Activated T-cell treated with anti-CD3 and anti-CD28 coated beads, Interleukin-2, amount 50 U/mL, for 48 hours (primary cell): ENCODE results near the gene IRF6.

Experiments used
- DNase-seq, 2 experiments: peaks; one replicate each; pipeline ENCODE4 v3.0.0-alpha.2; 2020

The IRF6 gene

DNA sequence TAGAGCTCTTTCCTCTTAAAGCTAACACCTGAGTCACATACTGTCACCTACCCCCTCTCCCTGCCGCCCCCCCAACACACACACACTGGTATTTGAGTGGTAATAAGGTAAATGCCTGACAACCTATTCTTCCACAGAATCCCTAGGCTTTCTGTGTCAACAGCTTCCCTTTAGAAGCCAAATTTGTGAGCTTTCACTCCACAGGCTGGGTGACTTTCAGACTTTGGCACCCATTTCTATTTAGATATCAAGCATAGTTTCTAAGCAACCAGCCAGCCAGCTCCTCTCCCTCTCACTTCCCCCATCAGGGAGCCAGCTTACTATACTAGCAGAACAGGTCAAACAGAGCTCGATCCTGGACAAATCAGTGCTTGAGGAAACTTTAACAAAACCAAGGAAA, 18.4 kb downstream of the IRF6 start:
- DNase-seq = no peak

DNA sequence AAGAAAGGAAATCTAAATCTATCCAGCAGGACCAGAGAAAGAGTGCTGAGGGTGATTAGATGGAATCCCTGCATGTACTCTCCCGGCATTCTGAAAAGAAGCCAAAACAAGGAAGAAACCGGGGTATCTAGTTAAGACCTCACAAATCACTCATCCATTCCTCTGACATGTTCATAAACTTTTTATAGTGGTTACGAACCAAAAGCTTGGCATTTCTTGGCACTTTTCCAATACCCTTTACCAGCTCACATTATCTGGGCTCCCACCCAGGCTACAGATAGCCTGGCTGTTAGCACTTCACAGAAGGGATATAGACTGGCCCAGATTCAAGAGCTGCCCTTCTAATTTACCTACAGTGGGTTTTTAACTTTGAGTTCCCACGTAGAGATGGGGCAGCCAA, 19.8 kb downstream of the IRF6 start:
- DNase-seq = no peak

DNA sequence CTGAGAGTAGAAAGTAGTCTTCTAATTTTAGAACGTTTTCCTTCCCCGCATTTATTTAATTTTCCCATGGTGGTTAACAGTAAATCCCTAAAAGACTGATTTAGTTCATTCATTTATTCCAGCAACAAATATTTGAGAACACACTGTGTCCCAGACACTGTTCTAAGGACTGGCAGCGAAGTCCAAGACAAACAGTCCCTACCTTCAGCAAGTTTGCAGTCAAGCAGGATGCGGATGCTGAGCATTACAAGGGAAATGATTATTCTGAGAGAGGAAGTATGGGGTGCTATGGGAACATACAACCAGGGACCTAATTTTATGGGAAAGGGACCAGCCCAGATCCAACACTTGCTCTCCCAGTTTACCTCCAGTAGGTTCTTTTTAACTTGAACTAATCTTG, 20.4 kb downstream of the IRF6 start:
- DNase-seq = no peak

DNA sequence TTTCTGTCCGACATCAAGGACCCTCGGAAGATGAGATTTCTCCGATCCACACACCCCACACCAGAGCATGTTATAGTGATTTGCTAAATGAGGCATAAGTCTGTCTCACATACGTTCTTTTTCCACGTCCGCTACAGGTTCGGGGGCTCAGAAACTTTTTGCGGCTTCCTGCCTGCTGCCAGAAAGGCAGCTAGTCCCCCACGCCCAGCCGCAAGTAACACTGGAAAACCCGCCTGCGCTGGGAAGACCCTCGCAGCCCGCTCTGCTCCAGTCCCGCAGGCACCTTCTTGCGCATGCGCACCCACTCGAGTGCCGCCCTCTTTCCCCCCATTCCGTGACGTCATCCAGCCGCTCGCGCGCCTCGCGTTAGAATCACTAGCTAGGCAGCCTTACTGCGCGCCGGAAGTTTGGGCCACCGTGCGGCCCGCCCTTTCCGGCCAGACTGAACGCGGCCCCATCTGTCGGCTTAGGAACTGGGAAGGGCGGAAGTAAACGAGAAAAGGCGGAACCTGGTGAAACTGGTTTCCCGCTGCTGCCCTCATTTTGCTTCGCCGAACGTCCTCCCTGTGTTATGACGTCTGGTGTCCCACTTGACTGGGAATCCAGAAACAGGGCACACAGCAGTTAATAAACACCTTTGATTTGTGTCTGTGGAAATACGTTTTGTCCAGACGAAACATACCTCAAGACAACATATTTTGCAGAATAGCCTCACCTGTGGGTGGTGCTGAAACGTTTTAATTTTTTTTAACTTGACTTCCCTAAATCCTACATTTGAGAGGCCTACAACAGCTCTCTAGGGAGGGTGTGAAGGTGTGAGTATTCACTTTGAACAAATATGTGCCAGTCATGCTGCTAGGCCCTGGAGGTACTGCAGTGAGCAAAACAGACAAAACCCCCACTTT, 21.4 kb downstream of the IRF6 start, which contains the start of gene C1orf74:
C1orf74 (minus strand) TSS at position 295 of the 905 bp plus-strand sequence. CDS start 925 bp downstream, outside the sequence.
- DNase-seq = peak; percentile 100

DNA sequence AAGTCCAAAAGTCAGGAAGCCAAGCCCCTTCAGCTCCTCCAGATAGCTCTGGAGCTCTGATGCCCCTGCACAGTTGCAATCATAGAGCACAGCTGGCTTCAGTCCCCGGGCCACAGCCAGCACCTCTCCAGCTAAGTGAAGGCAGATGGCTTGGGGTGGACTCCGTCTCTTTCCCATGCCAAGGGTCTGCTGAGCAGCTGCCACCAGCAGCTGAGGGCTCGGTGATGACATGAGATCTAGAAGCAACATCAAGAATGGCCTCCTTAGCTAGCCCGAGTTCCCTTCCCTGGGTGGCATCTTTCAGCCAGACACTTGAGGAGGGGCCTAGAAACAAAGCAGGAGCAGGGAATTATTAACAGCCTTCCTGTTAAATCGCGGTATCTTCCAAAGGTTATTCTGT, 22.6 kb downstream of the IRF6 start:
- DNase-seq = no peak

DNA sequence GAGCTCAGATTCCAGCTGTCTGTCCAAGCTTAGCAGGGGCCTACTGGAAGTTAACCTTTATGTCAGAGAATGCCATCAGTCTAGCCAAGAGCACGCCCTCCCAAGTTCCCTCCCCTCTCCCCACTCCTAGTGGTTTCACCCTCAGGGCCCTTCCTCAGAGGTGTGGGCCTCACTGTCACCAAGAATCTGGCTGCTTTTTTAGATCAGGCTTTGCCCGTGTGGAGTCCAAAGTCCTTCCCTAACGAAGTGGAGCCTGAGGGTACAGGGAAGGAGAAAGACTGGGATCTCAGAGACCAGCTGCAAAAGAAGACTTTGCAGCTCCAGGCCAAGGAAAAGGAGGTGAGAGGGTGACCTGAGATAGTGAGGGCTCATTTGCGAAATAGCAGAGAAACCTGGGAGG, 25.7 kb downstream of the IRF6 start:
- DNase-seq = no peak

DNA sequence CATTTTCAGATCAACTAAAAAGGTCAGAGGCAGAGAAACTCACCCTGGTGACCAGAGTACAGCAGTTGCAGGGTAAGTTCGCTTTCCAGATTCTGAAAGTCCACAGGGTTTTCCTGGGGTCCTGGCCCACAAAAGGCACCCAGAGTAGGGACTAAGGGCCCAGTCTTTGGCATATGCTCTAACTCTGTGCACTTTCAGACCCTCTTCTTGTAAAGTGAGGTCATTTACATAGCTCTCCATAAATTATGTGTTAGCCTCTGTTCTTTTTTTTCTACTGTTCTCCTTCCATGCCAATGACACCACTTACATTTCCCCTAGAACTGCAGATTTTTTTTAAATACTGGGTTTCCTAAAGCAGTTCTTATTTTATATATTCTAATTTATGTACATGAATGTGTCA, 27.8 kb downstream of the IRF6 start:
- DNase-seq = no peak

DNA sequence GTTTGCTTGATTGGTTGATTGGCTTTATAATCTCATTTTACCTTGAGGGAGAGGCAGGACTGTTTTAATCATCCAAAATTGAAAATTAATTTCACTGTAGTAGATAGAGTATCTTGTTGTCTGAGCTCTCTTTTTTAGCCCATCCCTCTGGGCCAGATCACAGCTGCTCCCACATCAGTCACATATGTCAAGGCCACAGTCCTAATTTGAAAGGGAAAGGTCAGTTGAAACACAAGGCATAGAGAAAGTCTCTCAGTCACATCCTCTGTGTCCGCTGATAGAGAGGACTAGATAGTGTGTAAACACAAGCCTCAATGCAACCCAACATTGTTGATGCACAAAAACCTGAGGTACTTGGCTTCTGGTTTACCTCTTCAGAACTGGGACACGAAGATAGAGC, 28.4 kb downstream of the IRF6 start:
- DNase-seq = no peak

DNA sequence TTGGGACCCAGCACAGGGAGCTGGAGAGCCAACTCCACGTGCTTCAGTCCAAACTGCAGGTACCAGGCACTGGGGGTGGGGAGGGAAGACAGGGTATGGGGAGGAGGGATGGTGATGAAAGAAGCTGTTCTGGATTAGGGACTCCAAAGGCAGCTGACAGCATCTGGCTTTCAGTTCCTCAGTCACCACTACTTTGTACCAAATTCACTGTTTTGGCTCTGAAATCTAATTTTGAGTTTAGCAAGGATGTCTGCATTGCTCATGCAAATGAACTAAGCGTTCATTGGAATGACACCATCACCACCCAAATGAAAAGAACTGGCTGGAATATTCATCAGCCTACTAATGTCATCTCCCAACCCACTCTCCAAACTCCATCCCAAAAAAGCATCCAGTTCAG, 30.3 kb downstream of the IRF6 start:
- DNase-seq = no peak

DNA sequence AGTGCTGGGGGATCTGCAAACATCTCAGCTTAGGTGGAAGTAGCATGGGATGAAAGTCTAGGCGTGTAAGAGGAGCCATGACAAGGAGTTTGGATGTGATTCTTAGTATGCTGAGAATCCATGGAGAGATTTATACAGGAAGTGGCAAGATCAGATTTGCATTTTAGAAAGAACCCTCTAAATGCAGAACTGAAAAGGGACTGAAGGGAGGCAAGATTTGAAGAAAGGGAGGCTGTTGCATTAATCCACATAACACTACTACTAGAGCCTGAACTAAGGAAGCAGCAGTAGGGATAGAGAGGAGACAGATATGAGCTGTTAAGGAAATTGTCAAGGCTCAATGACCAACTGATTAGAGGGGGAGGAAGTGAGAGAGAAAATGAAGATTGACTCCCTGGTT, 31.4 kb downstream of the IRF6 start:
- no peak for DNase-seq

DNA sequence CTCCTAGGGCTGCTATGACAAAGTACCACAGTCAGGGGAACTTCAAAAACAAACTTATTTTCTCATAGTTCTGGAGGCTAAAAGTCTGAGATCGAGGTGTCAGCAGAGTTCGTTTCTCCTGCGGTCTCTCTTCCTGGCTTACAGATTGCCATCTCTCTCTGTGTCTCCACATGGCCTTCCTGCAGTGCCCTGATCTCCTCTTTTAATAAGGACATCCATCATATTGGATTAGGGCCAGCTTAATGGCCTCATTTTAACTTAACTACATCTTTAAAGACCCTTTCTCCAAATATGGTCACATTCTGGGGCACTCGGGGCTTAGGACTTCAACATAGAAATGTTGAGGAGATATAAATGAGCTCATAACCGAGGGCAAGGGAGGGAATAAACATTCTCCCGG, 33.8 kb downstream of the IRF6 start:
- DNase-seq = no peak

DNA sequence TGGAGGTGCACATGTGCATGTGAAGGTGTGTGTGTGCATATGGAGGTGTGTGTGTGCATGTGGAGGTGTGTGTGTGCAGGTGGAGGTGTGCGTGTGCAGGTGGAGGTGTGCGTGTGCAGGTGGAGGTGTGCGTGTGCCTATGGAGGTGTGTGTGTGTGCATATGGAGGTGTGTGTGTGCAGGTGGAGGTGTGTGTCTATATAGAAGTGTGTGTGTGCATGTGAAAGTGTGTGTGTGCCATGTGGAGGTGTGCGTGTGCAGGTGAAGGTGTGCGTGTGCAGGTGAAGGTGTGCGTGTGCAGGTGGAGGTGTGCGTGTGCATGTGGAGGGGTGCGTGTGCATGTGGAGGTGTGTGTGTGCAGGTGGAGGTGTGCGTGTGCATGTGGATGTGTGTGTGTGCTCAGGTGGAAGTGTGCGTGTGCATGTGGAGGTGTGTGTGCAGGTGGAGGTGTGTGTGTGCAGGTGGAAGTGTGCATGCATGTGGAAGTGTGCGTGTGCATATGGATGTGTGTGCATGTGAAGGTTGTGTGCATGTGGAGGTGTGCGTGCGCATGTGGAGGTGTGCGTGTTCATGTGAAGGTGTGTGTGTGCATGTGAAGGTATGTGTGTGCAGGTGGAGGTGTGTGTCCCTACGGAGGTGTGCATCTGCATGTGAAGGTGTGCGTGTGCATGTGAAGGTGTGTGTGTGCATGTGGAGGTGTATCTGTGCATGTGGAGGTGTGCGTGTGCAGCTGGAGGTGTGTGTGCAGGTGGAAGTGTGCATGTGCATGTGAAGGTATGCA, 35.1 kb downstream of the IRF6 start:
- DNase-seq = no peak

DNA sequence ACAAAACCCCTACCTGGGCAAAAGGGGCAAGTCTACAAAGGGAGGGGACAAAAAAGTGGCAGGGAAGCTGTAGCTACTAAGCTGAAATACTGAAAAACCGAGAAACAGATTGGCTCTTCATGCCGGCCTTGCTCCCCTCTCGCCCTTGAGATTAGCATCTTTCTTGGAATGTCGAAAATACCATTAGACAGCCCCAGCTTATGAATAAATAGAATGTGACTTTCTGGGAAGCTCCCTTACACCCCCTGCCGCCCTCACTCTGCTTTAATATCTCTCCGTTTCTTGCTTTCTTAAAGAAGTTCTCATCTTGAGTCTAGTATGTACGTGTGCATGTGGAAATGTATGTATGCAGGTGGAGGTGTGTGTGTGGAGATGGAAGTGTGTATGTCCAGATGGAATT, 36.0 kb downstream of the IRF6 start:
- DNase-seq = no peak

DNA sequence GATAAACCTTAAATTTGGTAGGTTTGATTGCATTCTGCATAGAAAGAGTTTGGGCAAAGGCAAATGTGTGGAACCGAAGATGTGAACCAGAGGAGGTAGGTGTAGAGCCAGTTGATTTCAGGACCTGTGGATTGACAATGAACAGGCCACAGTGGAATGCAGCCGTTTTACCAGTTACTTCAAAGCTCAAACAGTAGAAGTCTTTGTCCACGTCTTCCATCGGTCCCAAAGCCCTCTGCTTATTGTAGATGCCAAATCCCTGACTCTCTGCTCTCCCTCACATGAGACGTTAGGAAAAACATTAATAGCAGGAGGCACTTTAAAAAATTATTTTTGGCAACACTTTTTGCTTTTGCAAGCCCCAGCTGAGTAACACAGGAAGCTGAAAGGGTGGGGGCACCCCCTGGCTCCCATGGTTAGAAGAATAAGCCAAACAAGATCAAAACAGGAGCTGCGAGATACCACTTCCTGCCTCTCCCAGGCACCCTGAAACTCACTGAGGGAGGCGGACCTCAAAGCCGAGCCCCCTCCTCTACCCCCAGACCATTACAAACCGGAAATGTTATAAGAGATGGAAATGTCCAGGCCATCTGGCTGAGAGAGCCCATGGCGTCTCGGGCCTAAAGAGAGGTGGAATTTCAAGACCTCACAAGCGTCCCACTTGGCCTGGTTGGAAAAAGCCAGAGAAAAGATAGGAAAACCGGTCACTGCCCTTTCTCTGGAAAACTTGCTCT, 36.6 kb downstream of the IRF6 start:
- peak; percentile 81 to 82 for DNase-seq

DNA sequence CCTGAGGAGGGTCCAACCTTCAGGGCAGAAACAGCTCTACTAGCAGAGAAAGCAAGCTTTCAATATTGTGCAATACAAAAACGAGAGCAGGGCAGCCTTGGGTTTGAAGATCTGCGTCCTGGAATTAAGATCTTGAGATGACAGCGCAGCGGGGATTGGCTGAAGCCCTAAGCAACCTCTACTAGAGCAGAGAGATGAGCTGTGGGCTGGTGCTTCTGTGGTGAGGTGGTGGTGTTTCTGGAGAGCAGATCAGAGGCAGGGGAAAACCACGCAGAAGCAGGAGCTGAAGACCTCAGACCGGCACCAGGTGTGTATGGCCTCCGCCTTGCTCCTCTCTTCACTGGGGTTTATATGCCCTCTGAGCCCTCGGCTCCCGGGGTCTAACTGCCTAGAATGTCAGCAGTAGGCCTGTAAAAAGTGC, 37.6 kb downstream of the IRF6 start:
- peak; percentile 83 to 89 for DNase-seq

DNA sequence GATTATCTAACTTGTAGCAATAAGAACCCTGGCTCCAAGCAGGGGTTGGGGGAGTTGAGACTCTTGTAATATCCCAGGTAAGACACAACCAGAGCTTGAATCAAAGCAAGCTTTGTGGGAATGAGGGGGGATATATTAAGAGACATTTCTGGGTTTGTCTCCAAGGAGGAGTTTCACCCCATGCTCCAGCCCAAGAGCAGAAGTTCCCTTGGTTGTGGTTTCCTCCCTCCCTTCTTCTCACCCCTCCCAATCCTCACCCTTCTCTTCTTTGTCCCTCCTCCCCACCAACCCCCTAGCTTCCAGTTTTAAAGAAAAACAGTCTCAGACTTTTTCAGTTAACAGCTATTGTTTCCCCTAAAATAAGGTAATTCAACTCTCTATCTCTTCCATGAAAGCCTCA, 38.2 kb downstream of the IRF6 start:
- DNase-seq = no peak

DNA sequence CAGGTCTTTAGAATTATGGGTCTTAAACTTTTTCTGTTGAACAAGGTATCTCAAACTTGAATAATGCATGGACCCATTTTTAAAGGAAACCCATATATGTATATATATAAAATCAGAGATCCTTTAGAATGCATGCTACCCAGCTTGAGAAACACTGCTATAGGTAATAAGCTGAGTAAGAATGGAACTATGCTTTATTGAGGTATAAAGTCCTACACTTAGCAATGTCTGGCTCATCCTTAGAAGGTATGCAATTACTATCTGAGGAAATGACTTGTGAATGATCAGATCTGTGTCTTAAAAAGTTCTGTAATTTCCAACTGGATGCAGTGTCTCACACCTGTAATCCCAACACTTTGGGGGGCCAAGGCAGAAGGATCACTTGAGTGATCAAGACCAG, 38.8 kb downstream of the IRF6 start:
- DNase-seq = no peak

DNA sequence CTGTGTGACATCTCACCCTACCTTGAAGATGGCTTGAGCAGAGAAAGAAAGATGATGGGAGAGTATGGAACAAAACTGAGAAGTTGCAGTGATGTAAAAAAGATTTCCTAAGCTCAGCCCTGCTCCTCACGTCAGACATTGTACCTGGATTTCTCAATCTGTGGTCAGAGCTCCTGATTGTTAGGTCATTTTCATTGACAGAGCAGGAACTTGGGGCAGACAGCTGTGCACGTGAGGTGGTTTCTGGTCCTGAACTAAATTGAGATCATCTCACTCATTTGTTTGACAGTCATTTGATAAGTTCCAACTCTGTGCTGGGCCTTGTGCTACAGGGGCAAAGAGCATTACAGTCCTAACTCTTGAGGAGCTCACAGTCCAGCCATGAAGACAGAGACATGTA, 39.9 kb downstream of the IRF6 start:
- DNase-seq = no peak

DNA sequence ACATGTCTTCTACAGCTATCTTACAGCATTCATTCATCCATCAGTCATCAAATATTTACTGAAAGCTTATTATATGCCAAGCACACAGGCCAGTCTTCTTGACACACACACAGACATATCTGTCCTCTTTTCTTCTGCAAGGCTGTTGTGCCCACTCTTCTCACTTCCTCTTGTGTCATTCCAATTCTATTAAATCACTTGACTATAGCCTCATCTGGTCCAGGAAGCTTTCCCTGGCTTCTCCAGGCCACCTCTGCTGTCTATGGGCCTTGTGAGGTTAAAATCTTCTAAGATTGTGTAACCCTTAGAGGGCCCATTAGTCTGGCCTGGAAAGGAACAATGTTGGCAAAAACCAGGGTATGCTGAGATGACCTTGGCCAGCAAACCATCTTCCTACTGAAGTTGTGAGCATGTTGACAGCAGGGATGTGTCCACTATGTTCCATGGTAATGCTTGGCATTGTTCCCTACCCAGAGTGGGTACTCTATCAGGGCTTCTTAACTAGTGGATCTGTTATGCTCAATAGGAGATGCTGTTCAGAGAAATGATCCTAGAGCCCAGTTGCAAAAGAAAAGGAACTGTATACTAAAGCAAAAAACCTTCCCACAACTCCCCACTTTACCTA, 44.8 kb downstream of the IRF6 start:
- DNase-seq = no peak

DNA sequence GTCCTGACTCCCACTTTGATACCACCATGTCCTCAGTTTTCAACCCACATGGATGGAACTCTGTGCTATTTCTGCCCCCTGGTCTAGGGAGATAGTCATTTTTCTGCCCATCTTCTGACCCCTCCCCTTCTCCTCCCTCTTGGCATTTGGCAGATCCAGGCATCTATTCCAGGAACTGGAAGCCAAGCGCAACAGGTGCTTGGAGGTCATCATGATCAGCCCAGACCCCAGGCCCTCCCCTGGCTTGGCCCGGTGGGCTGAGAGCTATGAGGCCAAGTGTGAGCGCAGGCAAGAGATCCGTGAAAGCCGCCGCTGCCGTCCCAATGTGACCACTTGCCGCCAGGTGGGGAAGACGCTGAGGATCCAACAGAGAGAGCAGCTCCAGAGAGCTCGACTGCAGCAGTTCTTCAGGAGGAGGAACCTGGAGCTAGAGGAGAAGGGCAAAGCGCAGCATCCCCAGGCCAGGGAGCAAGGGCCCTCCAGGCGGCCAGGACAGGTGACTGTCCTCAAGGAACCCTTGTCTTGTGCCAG, 46.0 kb downstream of the IRF6 start:
- no peak for DNase-seq

DNA sequence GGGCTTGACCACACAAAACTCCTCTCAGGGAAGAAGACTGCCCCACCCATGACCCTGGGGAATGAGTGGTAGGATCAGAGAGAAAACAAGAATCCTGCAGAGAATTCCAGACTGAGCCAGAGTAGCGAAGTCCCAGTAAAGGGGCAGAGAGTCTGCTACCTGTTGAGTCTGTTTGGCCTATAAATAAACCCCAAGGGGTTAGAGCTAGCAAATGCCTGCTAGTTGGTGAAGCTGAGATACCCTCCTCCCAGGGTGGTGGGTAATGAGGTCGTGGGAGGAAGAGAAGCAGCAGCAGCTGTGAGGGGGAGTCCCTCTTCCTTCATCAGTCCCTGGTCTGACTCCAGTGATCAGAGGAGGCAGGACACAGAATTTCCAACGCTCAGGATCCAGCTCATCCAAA, 47.5 kb downstream of the IRF6 start:
- DNase-seq = no peak

DNA sequence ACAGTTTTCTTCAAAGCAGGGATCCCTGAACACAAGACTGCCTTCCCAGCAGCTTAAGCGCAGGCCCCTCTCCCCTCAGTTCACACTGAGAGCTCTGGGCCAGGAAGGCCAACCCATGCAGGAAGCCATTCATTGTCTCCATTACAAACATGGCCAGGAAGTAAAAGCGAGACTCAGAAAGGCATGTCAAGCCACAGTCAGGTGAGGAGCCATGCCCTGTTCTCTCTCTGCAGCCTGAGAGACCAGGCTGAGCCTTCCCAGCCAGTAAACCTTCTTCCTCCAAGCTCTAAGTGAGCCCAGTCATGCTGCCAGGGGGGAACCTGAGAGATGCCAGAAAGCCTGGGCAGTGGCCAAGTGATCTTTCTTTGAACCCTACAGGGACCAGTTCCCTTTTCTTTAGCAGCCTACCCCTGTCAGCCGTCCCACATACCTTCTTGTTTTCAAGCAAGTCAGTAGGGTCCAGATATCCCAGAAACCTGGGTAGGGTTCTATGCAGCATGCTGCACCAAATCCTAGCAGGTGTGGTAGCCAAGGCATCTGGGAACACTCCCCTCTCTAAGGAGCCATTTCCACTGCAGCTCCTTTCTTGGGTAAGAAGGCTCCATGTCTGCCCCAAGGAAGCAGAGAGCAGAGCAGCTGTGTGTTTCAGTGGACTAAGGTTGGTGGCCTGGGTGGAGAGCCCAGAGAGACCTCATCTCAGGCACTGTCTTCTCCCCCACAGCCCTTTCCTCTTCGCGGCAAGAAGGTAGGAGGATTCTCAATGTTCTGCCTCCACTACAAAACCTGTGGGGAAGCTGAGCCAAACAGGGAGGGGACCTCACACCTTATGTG, 49.1 kb downstream of the IRF6 start:
- peak; percentile 65 to 71 for DNase-seq
